Tibial nerve (tissue), 3 donors: ENCODE measurements around the gene SYNM.

ENCODE experiments used
- POLR2A ChIP-seq, 2 donors: fragments of 450-650 bp; IDR thresholded peaks; one replicate each; pipeline ENCODE4 v1.6.1; 2017; ENCODE audit warnings: antibody characterized with exemption in 2 of 2, mild to moderate bottlenecking in 2 of 2, moderate library complexity in 2 of 2
- TF ChIP-seq, protein P1 (sequence below), 5 experiments: fragments of 200-600 bp in 3 of 5; fragments of 450-650 bp in 2 of 5; sonication (generic) in 3 of 5; IDR thresholded peaks; one replicate each; pipeline ENCODE4 v1.5.1; 2016 to 2019; ENCODE audit warnings: antibody characterized with exemption in 5 of 5, mild to moderate bottlenecking in 3 of 5, moderate library complexity in 2 of 5

GRCh38 chr15:99132634-99133287 is 27.9 kb downstream of the SYNM start:
- TF ChIP-seq, protein P1, sequence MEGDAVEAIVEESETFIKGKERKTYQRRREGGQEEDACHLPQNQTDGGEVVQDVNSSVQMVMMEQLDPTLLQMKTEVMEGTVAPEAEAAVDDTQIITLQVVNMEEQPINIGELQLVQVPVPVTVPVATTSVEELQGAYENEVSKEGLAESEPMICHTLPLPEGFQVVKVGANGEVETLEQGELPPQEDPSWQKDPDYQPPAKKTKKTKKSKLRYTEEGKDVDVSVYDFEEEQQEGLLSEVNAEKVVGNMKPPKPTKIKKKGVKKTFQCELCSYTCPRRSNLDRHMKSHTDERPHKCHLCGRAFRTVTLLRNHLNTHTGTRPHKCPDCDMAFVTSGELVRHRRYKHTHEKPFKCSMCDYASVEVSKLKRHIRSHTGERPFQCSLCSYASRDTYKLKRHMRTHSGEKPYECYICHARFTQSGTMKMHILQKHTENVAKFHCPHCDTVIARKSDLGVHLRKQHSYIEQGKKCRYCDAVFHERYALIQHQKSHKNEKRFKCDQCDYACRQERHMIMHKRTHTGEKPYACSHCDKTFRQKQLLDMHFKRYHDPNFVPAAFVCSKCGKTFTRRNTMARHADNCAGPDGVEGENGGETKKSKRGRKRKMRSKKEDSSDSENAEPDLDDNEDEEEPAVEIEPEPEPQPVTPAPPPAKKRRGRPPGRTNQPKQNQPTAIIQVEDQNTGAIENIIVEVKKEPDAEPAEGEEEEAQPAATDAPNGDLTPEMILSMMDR (IDR thresholded peaks at IDR 0.05) = no peak
- no peak for TF ChIP-seq POLR2A (IDR thresholded peaks at IDR 0.05)
